Vagina (tissue), 2 donors: ENCODE data around the gene SPHKAP.

Experiments
- CTCF ChIP-seq, 3 experiments: fragments of 450-650 bp in 2 of 3; fragments of 200-600 bp in 1 of 3; sonication (generic) in 1 of 3; IDR thresholded peaks; one replicate each; pipeline ENCODE4 v1.5.1; 2017 to 2019; ENCODE audit warnings: antibody characterized with exemption in 3 of 3, mild to moderate bottlenecking in 2 of 3, moderate library complexity in 2 of 3
- POLR2A ChIP-seq, 2 donors: fragments of 450-650 bp; IDR thresholded peaks; one replicate each; pipeline ENCODE4 v1.6.1; 2017; ENCODE audit warnings: antibody characterized with exemption in 2 of 2, mild to moderate bottlenecking in 2 of 2, moderate library complexity in 2 of 2
- POLR2AphosphoS5 ChIP-seq, 2 donors: sonication (generic); formaldehyde crosslinking; IDR thresholded peaks; one replicate each; pipeline ENCODE4 v1.9.0; 2017; ENCODE audit warnings: antibody characterized with exemption in 2 of 2, mild to moderate bottlenecking in 2 of 2, low read depth in 1 of 2; ENCODE audit not compliant: insufficient read depth in 1 of 2

DNA sequence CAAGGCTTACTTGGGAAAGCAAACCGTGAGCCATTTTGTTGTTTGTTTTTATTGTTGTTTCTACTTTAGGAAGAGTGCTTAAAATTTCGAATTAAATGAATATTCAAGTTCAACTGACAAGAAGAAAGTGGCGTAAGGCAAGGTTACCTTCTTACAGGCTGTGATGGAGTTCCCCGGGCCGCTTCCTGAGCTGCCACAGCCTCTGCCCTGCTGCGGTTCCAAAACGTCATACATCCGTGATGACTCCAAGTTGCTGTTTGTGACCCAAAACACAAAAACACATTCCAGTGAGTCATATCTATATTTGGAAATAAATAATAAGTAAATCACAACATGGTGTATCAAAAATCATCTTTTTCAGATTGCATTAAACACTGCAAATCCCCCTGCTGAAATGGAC lies 49.7 kb downstream of the SPHKAP start:
- TF ChIP-seq POLR2A (IDR thresholded peaks at IDR 0.05), result no peak
- no peak for TF ChIP-seq CTCF (IDR thresholded peaks at IDR 0.05)
- TF ChIP-seq POLR2AphosphoS5 (IDR thresholded peaks at IDR 0.05; ENCODE audit: insufficient read depth in 1 of 2, low read depth in 1 of 2), result no peak
